BJ (cell line): ENCODE data around the gene MGAM2. TPM values are rescaled to one million over a fixed set of nuclear protein-coding genes. Genes with fewer than 3 reads are reported as not detected.

Experiments used
- CTCF ChIA-PET: fragments of 350-600 bp; formaldehyde crosslinking; extraction: SDS; loops from one replicate; lab custom pipeline; 2021; ENCODE audit warnings: antibody characterized with exemption, inconsistent platforms; lab: Yijun Ruan, JAX
- POLR2A ChIA-PET: fragments of 300-600 bp; sonication (Branson Sonifier 250); formaldehyde crosslinking; extraction: SDS; loops from one replicate; lab custom pipeline; 2021; ENCODE audit warnings: antibody characterized with exemption; lab: Charles Lee
- DNase-seq: peaks from one replicate; pipeline ENCODE4 v3.0.0-alpha.2; 2011; ENCODE audit warnings: low read depth
- H3K27me3 ChIP-seq: 2 replicates; pipeline ENCODE4 v1.6.0; 2011; ENCODE audit warnings: low read length; ENCODE audit not compliant: control insufficient read depth, insufficient read depth
- H3K36me3 ChIP-seq: 2 replicates; pipeline ENCODE4 v1.5.1; 2011; ENCODE audit warnings: low read length; ENCODE audit not compliant: control insufficient read depth, insufficient read depth
- H3K4me3 ChIP-seq: 2 replicates; pipeline ENCODE4 v1.5.1; 2011; ENCODE audit warnings: low read depth, mild to moderate bottlenecking, control low read depth, low read length
- CTCF ChIP-seq: IDR thresholded peaks from 2 replicates; pipeline ENCODE4 v1.5.1; 2011; ENCODE audit warnings: low read depth, mild to moderate bottlenecking, control low read depth, inconsistent platforms, low read length, moderate library complexity; ENCODE audit not compliant: insufficient read depth
- polyA plus RNA-seq: library from polyadenylated mRNA; depleted of rRNA; stranded (reverse); fragments of >200 nt; gene quantifications from 2 replicates; pipeline ENCODE4 v1.2.3, GENCODE V29; 2011

The MGAM2 gene
- polyA plus RNA-seq, 1 experiment, result not detected

GRCh38 chr7:142085428-142085827 lies 26.1 kb upstream of the MGAM2 start:
- no peaks in the 10 kb centered on the region for H3K27me3 ChIP-seq
- no peaks in the 10 kb centered on the region for H3K36me3 ChIP-seq
- TF ChIP-seq CTCF, result no peak
- H3K4me3 ChIP-seq, result no peak overlapping the region
- POLR2A ChIA-PET, result no interaction called here
- CTCF ChIA-PET, result no interaction called here
- DNase-seq, result no peak

GRCh38 chr7:142088022-142088714 lies 23.4 kb upstream of the MGAM2 start:
- H3K27me3 ChIP-seq, result no peaks in the 10 kb centered on the region
- ChIA-PET CTCF (no interaction called here), POLR2A (no interaction called here)
- no peak for DNase-seq
- no peak overlapping the region for H3K4me3 ChIP-seq
- TF ChIP-seq CTCF, result no peak
- no peaks in the 10 kb centered on the region for H3K36me3 ChIP-seq

- no peaks in the 10 kb centered on the region for H3K36me3 ChIP-seq
- H3K4me3 ChIP-seq, result no peak overlapping the region
- TF ChIP-seq CTCF, result no peak
- ChIA-PET POLR2A (no interaction called here), CTCF (no interaction called here)
- DNase-seq, result no peak
- H3K27me3 ChIP-seq, result no peaks in the 10 kb centered on the region
Measured at GRCh38 chr7:142089035-142089434, 22.5 kb upstream of the MGAM2 start.

GRCh38 chr7:142091961-142092360 lies 19.6 kb upstream of the MGAM2 start:
- POLR2A ChIA-PET, result no interaction called here
- TF ChIP-seq CTCF, result no peak
- no peaks in the 10 kb centered on the region for H3K36me3 ChIP-seq
- CTCF ChIA-PET, result no interaction called here
- H3K4me3 ChIP-seq, result no peak overlapping the region
- H3K27me3 ChIP-seq, result no peaks in the 10 kb centered on the region
- DNase-seq, result no peak

GRCh38 chr7:142094861-142095260 lies 16.7 kb upstream of the MGAM2 start:
- no peak for DNase-seq
- ChIA-PET POLR2A (no interaction called here), CTCF (no interaction called here)

More at GRCh38 chr7:142094861-142095260, 16.7 kb upstream of the MGAM2 start:
- no peaks in the 10 kb centered on the region for H3K27me3 ChIP-seq
- TF ChIP-seq CTCF, result no peak
- H3K4me3 ChIP-seq, result no peak overlapping the region
- no peaks in the 10 kb centered on the region for H3K36me3 ChIP-seq
